Measurements from ENCODE around the gene TRAF2. TPM values are rescaled to one million over a fixed set of nuclear protein-coding genes. Genes with fewer than 3 reads are reported as not detected.
A peak's percentile ranks its signal among the peaks of the same experiment; 100 is the strongest.

TRAF2 gene
- polyA plus RNA-seq, 2 donors, result 11.0 to 16.6 TPM

- Histone ChIP-seq H3K4me3 (ENCODE audit: low read depth in 1 of 2, low read length in 2 of 2) (no peak overlapping the region), H3K27ac (ENCODE audit: low read depth in 2 of 2, low read length in 1 of 2) (no peak overlapping the region), H3K9me3 (ENCODE audit: control insufficient read depth in 2 of 2, insufficient read depth in 1 of 2, low read depth in 1 of 2, low read length in 1 of 2) (no peaks in the 10 kb centered on the region), H3K27me3 (ENCODE audit: control insufficient read depth in 1 of 2, insufficient read depth in 2 of 2, low read length in 2 of 2) (no peaks in the 10 kb centered on the region), H3K4me1 (ENCODE audit: control insufficient read depth in 2 of 2, insufficient read depth in 2 of 2, low read length in 1 of 2) (peaks cover 12 to 20% of the 10 kb centered on the region in 2 donors), H3K36me3 (ENCODE audit: control insufficient read depth in 2 of 2, insufficient read depth in 2 of 2, low read length in 1 of 2) (peaks cover 7 to 28% of the 10 kb centered on the region in 2 donors)
- WGBS, 2 donors, result 79 to 80% methylated on average over 29 to 30 of the region's 30 CpGs
Observed at GRCh38 chr9:136945333-136946227, 59.3 kb downstream of the TRAF2 start.

- H3K4me3 ChIP-seq (ENCODE audit: low read depth in 1 of 2, low read length in 2 of 2), result no peak overlapping the region
- no peak overlapping the region for H3K27ac ChIP-seq (ENCODE audit: low read depth in 2 of 2, low read length in 1 of 2)
- whole genome bisulfite sequencing, 2 donors, result 80 to 81% methylated on average over 27 of the region's 27 CpGs
- H3K36me3 ChIP-seq (ENCODE audit: control insufficient read depth in 2 of 2, insufficient read depth in 2 of 2, low read length in 1 of 2), result peaks cover 4 to 19% of the 10 kb centered on the region in 2 donors
- H3K4me1 ChIP-seq (ENCODE audit: control insufficient read depth in 2 of 2, insufficient read depth in 2 of 2, low read length in 1 of 2), result peaks cover 12 to 20% of the 10 kb centered on the region in 2 donors
- H3K27me3 ChIP-seq (ENCODE audit: control insufficient read depth in 1 of 2, insufficient read depth in 2 of 2, low read length in 2 of 2), result no peaks in the 10 kb centered on the region
- no peaks in the 10 kb centered on the region for H3K9me3 ChIP-seq (ENCODE audit: control insufficient read depth in 2 of 2, insufficient read depth in 1 of 2, low read depth in 1 of 2, low read length in 1 of 2)
Observed at GRCh38 chr9:136946228-136947027, 60.1 kb downstream of the TRAF2 start.

- 49 to 54% methylated on average over 19 to 26 of the region's 26 CpGs for WGBS, 2 donors
- no peaks in the 10 kb centered on the region for H3K27me3 ChIP-seq (ENCODE audit: control insufficient read depth in 1 of 2, insufficient read depth in 2 of 2, low read length in 2 of 2)
- peaks cover 1 to 11% of the 10 kb centered on the region in 2 donors for H3K36me3 ChIP-seq (ENCODE audit: control insufficient read depth in 2 of 2, insufficient read depth in 2 of 2, low read length in 1 of 2)
- no peaks in the 10 kb centered on the region for H3K9me3 ChIP-seq (ENCODE audit: control insufficient read depth in 2 of 2, insufficient read depth in 1 of 2, low read depth in 1 of 2, low read length in 1 of 2)
- no peak overlapping the region for H3K4me3 ChIP-seq (ENCODE audit: low read depth in 1 of 2, low read length in 2 of 2)
- peaks cover 12 to 19% of the 10 kb centered on the region in 2 donors for H3K4me1 ChIP-seq (ENCODE audit: control insufficient read depth in 2 of 2, insufficient read depth in 2 of 2, low read length in 1 of 2)
- H3K27ac ChIP-seq (ENCODE audit: low read depth in 2 of 2, low read length in 1 of 2), result peak overlapping the region; percentile 47 to 73
Observed at GRCh38 chr9:136947028-136947891, 60.9 kb downstream of the TRAF2 start.

GRCh38 chr9:136947955-136948510 is 61.7 kb downstream of the TRAF2 start:
- Histone ChIP-seq H3K27me3 (ENCODE audit: control insufficient read depth in 1 of 2, insufficient read depth in 2 of 2, low read length in 2 of 2) (no peaks in the 10 kb centered on the region), H3K36me3 (ENCODE audit: control insufficient read depth in 2 of 2, insufficient read depth in 2 of 2, low read length in 1 of 2) (peaks cover 0 to 3% of the 10 kb centered on the region in 2 donors), H3K4me3 (ENCODE audit: low read depth in 1 of 2, low read length in 2 of 2) (no peak overlapping the region), H3K9me3 (ENCODE audit: control insufficient read depth in 2 of 2, insufficient read depth in 1 of 2, low read depth in 1 of 2, low read length in 1 of 2) (no peaks in the 10 kb centered on the region), H3K27ac (ENCODE audit: low read depth in 2 of 2, low read length in 1 of 2) (peak overlapping the region; percentile 47 to 73), H3K4me1 (ENCODE audit: control insufficient read depth in 2 of 2, insufficient read depth in 2 of 2, low read length in 1 of 2) (peaks cover 8 to 11% of the 10 kb centered on the region in 2 donors)
- 36 to 51% methylated on average over 13 to 15 of the region's 15 CpGs for WGBS, 2 donors

GRCh38 chr9:136949239-136949816 is 63.0 kb downstream of the TRAF2 start:
- Histone ChIP-seq H3K27ac (ENCODE audit: low read depth in 2 of 2, low read length in 1 of 2) (peak overlapping the region; percentile 95 to 96), H3K4me3 (ENCODE audit: low read depth in 1 of 2, low read length in 2 of 2) (peak overlapping the region; percentile 56 to 65), H3K27me3 (ENCODE audit: control insufficient read depth in 1 of 2, insufficient read depth in 2 of 2, low read length in 2 of 2) (no peaks in the 10 kb centered on the region), H3K4me1 (ENCODE audit: control insufficient read depth in 2 of 2, insufficient read depth in 2 of 2, low read length in 1 of 2) (peaks cover 3 to 7% of the 10 kb centered on the region in 2 donors), H3K9me3 (ENCODE audit: control insufficient read depth in 2 of 2, insufficient read depth in 1 of 2, low read depth in 1 of 2, low read length in 1 of 2) (no peaks in the 10 kb centered on the region), H3K36me3 (ENCODE audit: control insufficient read depth in 2 of 2, insufficient read depth in 2 of 2, low read length in 1 of 2) (no peaks in the 10 kb centered on the region)
- 13 to 18% methylated on average over 17 to 22 of the region's 22 CpGs for WGBS, 2 donors

GRCh38 chr9:136949817-136950655 is 63.7 kb downstream of the TRAF2 start:
- WGBS, 2 donors, result 2% methylated on average over 48 to 63 of the region's 63 CpGs
- H3K27ac ChIP-seq (ENCODE audit: low read depth in 2 of 2, low read length in 1 of 2), result peak overlapping the region; percentile 95 to 96
- no peaks in the 10 kb centered on the region for H3K9me3 ChIP-seq (ENCODE audit: control insufficient read depth in 2 of 2, insufficient read depth in 1 of 2, low read depth in 1 of 2, low read length in 1 of 2)
- no peaks in the 10 kb centered on the region for H3K27me3 ChIP-seq (ENCODE audit: control insufficient read depth in 1 of 2, insufficient read depth in 2 of 2, low read length in 2 of 2)
- no peaks in the 10 kb centered on the region for H3K36me3 ChIP-seq (ENCODE audit: control insufficient read depth in 2 of 2, insufficient read depth in 2 of 2, low read length in 1 of 2)
- H3K4me3 ChIP-seq (ENCODE audit: low read depth in 1 of 2, low read length in 2 of 2), result peak overlapping the region; percentile 56 to 65
- peaks cover 3 to 7% of the 10 kb centered on the region in 2 donors for H3K4me1 ChIP-seq (ENCODE audit: control insufficient read depth in 2 of 2, insufficient read depth in 2 of 2, low read length in 1 of 2)

GRCh38 chr9:136950656-136951276 is 64.5 kb downstream of the TRAF2 start:
- Histone ChIP-seq H3K36me3 (ENCODE audit: control insufficient read depth in 2 of 2, insufficient read depth in 2 of 2, low read length in 1 of 2) (no peaks in the 10 kb centered on the region), H3K27me3 (ENCODE audit: control insufficient read depth in 1 of 2, insufficient read depth in 2 of 2, low read length in 2 of 2) (no peaks in the 10 kb centered on the region), H3K27ac (ENCODE audit: low read depth in 2 of 2, low read length in 1 of 2) (peak overlapping the region; percentile 95 to 96), H3K4me3 (ENCODE audit: low read depth in 1 of 2, low read length in 2 of 2) (peak overlapping the region; percentile 56 to 65), H3K9me3 (ENCODE audit: control insufficient read depth in 2 of 2, insufficient read depth in 1 of 2, low read depth in 1 of 2, low read length in 1 of 2) (no peaks in the 10 kb centered on the region), H3K4me1 (ENCODE audit: control insufficient read depth in 2 of 2, insufficient read depth in 2 of 2, low read length in 1 of 2) (peaks cover 3 to 7% of the 10 kb centered on the region in 2 donors)
- WGBS, 2 donors, result 24 to 29% methylated on average over 9 of the region's 9 CpGs

All from esophagus (tissue), 2 donors.